G401.6 (cell line): ENCODE measurements around the gene IRS2.
"Not testable (repeated sequence)": the region's sequence is repeated elsewhere in the genome, so short reads cannot be mapped to it uniquely, and the experiment has no call there.

Source experiments
- FAIRE-seq: peaks from 2 replicates; lab custom pipeline; 2012; peaks lifted over from hg19 to GRCh38; lab: Jason Lieb, UNC

The IRS2 gene

GRCh38 chr13:109786457-109787134 lies at the start of gene IRS2:
TSS of gene IRS2 (minus strand) at chr13:109786583. CDS start at chr13:109786053, 530 bp downstream.
- no peak for FAIRE-seq

- no peak for FAIRE-seq
Measured at GRCh38 chr13:109834973-109835720, 48.8 kb upstream of the IRS2 start.

- no peak for FAIRE-seq
Measured at GRCh38 chr13:109833940-109834339, 47.6 kb upstream of the IRS2 start.

- no peak for FAIRE-seq
Measured at GRCh38 chr13:109833071-109833470, 46.7 kb upstream of the IRS2 start.

GRCh38 chr13:109828591-109829316 lies 42.4 kb upstream of the IRS2 start:
- FAIRE-seq: not testable (repeated sequence)

GRCh38 chr13:109823201-109823600 lies 36.8 kb upstream of the IRS2 start:
- not testable (repeated sequence) for FAIRE-seq

- FAIRE-seq: no peak
Measured at GRCh38 chr13:109821103-109821502, 34.7 kb upstream of the IRS2 start.

- FAIRE-seq: no peak
Measured at GRCh38 chr13:109819874-109820273, 33.5 kb upstream of the IRS2 start.

- no peak for FAIRE-seq
Measured at GRCh38 chr13:109818886-109819285, 32.5 kb upstream of the IRS2 start.

GRCh38 chr13:109817591-109818535 lies 31.5 kb upstream of the IRS2 start:
- FAIRE-seq: no peak

- FAIRE-seq: no peak
Measured at GRCh38 chr13:109816808-109817203, 30.4 kb upstream of the IRS2 start.

GRCh38 chr13:109816112-109816807 lies 29.9 kb upstream of the IRS2 start:
- no peak for FAIRE-seq

GRCh38 chr13:109815651-109816050 lies 29.3 kb upstream of the IRS2 start:
- FAIRE-seq: no peak

- no peak for FAIRE-seq
Measured at GRCh38 chr13:109813663-109814062, 27.3 kb upstream of the IRS2 start.

- FAIRE-seq: no peak
Measured at GRCh38 chr13:109812382-109812781, 26.0 kb upstream of the IRS2 start.

GRCh38 chr13:109810761-109811510 lies 24.6 kb upstream of the IRS2 start:
- FAIRE-seq: no peak

- no peak for FAIRE-seq
Measured at GRCh38 chr13:109809216-109809932, 23.0 kb upstream of the IRS2 start.

- no peak for FAIRE-seq
Measured at GRCh38 chr13:109807345-109807744, 21.0 kb upstream of the IRS2 start.

- FAIRE-seq: no peak
Measured at GRCh38 chr13:109804654-109805053, 18.3 kb upstream of the IRS2 start.

- FAIRE-seq: no peak
Measured at GRCh38 chr13:109803825-109804224, 17.4 kb upstream of the IRS2 start.
